HG03442 (cell line): ENCODE data around the gene CCDC88C.
A peak's percentile ranks its signal among the peaks of the same experiment; 100 is the strongest.

ENCODE experiments used
- ATAC-seq: cut with Tn5 transposase; IDR thresholded peaks from one replicate; pipeline ENCODE4 v1.9.1; 2021; ENCODE audit warnings: mild to moderate bottlenecking, moderate library complexity; ENCODE audit not compliant: unreplicated experiment

CCDC88C gene

GRCh38 chr14:91310606-91311283 is 106.9 kb downstream of the CCDC88C start:
- ATAC-seq, result no peak

DNA sequence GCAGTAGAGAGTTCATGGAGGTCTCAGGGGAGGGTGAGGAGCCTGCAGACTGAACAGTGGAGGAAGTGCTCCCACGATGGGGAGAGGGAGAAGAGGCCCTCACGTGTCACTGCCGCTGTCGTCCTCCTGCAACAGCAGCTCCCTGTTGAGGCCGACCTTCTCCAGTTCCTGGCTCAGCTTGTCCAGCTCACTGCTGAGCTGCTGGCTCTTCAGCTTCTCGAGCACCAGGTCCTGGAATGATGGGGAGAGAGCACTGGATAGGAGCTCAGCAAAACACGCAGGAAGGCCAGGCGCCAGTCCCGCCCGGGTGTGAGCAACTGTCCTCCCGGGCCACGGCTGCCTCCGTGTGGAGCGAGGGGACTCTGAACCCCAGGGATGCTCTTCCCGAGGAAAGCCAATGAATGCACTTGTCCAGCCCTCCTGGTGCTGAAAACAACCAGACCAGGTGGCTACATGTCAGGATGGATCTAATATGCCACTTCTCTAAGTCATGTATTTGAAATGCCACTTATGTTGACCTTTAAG is 107.8 kb downstream of the CCDC88C start:
- no peak for ATAC-seq

DNA sequence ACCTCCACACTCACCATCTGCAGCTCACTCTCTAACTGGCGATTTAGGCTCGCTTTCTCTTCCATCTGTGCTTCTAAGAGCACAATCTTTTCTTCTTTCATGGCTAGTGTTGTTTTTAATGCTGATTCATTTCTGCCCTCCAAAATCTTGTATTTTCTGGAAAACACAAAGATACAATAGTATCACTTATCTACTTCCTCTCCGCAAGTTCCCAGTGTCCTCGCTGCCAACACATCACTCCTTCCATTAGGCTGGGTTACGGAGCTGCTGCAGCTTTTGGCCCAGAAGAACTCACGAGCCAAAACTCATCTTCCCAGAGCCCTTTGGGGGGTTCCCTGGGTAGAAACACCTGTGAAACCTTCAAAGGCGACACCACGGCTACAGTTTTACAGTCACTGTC is 109.3 kb downstream of the CCDC88C start:
- ATAC-seq, result no peak

DNA sequence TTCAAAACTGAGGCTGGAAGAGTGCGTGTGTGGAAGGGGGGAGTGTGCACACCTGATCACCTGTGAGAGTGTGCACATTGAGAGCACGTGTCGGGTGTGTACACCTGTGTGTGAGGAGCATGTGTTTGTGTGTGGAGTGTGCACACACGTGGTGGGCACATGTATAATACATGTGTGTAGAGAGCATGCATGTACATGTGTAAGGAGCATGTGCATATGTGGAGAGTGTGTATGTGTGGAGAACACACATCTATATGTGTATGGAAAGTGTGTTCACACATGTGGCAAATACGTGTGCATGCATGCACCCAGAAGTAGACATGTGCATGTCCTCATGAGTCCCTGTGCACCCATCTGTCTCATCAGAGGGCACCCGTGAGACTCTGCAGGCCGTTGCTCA is 110.0 kb downstream of the CCDC88C start:
- ATAC-seq, result no peak

DNA sequence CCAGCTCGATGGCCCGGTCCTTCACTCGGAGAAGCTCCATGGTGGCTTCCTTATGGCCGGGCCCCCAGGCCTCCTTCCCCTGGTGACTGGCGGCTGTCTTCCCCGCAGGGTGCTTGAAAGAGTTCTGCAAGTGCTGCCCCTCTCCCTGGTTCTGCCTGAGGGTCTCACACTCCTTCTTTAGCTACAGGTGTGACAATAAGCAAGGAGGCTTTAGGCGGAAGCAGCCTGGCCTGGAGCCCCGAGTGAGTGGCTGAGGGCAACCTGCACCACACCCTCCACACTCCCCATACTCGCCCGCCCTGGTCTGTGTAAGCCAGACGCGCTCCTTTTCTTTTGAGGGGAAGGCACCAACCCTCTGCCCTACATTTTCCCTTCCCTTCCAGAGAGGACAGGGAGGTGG is 110.6 kb downstream of the CCDC88C start:
- ATAC-seq, result no peak

- no peak for ATAC-seq
Observed at GRCh38 chr14:91306547-91306946, 111.1 kb downstream of the CCDC88C start.

- ATAC-seq, result no peak
Observed at GRCh38 chr14:91305650-91306431, 111.8 kb downstream of the CCDC88C start.

GRCh38 chr14:91303924-91304229 is 113.7 kb downstream of the CCDC88C start:
- no peak for ATAC-seq

DNA sequence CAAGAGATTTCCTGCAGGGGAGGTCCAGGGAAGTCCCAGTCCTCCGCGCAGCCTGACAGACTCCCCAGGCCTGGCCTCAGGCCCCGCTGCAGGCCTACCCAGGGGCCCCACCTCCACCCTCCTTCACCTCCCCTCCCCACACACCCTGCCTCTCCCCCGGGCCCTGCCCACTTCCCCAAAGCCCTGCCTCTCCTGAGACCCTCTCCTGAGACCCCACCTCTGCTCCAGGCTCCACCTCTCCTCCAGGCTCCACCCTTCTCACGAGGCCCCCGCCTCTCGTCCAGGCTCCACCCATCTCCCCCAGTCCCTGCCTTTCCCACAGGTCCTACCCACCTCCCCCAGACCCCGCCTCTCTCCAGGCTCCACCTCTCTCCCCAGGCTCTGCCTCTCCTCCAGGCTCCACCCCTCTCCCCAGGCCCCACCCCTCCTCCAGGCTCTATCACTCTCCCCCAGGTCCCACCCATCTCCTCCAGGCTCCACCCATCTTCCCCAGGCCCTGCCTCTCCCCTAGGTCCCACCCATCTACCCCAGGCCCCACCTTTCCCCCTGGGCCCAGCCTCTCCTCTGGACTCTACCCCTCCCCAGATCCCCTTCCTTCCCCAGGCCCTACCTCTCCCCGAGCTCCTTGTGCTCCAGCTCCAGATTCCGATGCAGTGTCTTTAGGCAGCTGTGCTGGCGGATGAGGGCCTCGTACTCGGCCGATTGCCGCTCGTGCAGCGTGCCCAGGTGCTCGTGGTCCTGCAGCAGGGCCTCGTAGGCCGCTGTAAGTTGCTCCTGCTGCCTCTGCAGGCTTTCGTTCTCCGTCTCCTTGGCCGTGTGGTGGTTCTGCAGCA is 114.3 kb downstream of the CCDC88C start:
- ATAC-seq, result peak; percentile 36

GRCh38 chr14:91302391-91302790 is 115.2 kb downstream of the CCDC88C start:
- no peak for ATAC-seq

DNA sequence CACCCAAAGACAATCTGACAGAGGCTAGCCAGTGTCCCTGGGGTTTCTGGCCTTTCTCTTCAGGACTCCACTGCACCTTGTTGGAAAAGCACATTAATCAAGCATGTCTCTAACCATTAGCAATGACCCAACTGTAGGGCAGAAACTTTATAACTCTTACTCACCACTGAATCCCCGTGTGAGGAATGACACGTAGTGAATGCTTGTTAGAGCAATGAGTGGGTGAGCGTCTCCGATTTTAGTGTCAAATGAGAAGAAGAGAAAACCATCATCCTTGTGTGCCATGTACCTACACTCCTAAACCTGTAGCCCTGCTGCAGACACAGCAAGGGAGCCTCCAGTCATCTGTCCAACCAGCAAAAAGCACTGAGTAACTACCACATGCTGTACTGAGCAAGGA is 116.7 kb downstream of the CCDC88C start:
- ATAC-seq, result no peak

- no peak for ATAC-seq
Observed at GRCh38 chr14:91300283-91300895, 117.2 kb downstream of the CCDC88C start.

- no peak for ATAC-seq
Observed at GRCh38 chr14:91299121-91300115, 118.2 kb downstream of the CCDC88C start.

DNA sequence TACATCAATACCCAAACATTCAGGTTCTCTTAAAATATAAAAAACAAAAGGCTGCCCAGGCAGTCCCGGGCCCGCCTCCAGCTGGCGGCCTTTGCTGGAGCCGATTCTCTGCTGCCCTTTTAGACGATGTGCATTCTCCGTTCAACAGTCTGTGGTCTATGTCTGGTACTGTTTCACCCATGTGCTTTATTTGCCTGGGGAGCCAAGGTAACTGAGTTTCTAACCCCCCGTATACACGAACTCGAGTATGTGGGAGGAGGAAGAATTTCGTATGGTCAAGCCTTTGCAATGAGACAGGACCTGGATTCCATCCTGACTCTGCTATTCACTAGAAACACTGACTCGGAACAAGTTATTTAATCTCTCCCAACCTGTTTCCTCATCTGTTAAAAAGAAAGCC is 119.0 kb downstream of the CCDC88C start:
- ATAC-seq, result no peak

DNA sequence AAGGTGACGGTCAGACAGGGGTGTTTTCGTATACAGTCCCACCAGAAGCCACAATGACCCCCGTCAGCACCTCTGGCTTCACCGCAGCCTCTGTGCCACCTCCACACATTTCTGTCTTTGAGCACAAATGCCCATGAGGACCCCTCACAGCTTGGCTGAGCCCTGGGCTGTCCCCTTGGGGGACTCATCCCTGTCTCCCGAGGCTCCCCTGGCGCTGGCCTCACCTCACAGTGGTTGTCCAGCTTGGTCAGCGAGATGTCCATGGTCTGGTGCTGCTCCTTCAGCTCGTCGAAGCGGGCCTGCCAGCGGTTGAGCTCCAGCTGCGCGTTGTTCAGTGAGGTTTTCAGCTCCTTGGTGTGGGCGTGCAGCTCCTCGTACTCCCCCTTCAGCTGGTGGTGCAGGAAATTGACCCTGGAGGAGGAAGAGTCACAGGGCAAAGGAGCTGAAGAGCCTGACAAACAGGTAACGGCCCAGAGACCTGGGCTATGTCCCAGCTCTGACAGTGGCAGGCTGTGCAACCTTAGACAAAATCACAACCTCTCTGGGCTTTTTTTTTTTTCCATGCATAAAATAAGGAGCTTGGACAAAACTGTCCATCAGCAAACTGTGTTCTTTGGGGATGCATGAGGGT is 120.4 kb downstream of the CCDC88C start:
- ATAC-seq, result no peak

DNA sequence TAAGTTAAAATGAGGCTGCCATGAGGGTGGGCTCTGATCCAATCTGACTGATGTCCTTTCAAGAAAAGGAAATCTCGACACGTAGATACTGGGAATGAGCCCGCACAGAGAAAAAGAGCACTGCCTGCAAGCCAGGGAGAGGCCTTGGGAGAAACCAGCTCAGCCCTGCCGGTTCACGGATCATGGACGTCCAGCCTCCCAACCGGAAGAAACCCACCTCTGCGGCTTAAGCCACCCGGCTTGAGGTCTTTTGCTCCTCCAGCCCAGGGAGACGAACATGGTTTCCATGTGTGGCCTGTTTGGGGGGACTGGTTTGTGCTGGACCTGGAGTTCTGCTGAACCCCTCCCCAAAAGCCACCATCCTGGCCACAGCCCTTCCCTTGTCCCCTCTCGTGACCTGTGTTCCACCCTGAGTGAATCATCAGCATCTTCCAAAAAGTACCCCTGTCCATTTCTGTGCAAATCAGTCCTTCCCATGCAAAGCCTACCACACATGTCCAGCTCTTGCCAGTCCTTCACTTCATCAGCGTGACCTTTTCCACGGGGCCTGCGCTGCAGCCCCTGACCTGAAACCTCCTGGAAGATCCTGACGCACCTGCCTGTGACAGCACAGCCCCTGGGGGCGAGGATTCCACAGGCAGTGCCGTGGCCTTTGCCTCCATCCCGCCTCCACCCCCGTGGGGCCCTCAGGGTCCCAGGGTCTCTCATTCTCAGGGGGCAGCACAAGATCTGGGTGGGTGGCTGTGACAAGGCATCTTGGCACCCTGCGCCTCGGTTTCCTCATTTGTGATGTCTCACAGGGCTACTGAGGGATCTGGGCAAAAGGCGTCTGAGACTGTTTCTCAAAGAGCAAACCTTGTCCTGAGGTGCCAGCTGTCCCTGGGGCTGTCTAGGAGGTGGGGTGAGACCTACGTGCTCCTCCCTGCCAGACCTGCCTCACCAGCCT is 121.5 kb downstream of the CCDC88C start:
- no peak for ATAC-seq

GRCh38 chr14:91295276-91295845 is 122.3 kb downstream of the CCDC88C start:
- ATAC-seq, result no peak

GRCh38 chr14:91294153-91294552 is 123.5 kb downstream of the CCDC88C start:
- ATAC-seq, result no peak
